Stimulated activated CD8-positive, alpha-beta memory T cell treated with anti-CD3 and anti-CD28 coated beads, Interleukin-7, amount 100 ng/mL, for 48 hours (primary cell): Measurements from ENCODE around the gene ZBTB20.
"Not testable (repeated sequence)": the region's sequence is repeated elsewhere in the genome, so short reads cannot be mapped to it uniquely, and the experiment has no call there.

ENCODE experiments used
- DNase-seq, 2 donors: peaks; one replicate each; pipeline ENCODE4 v3.0.0-alpha.2; 2020; ENCODE audit warnings: low read depth in 1 of 2; ENCODE audit errors: extremely low read depth in 1 of 2

ZBTB20 gene

DNA sequence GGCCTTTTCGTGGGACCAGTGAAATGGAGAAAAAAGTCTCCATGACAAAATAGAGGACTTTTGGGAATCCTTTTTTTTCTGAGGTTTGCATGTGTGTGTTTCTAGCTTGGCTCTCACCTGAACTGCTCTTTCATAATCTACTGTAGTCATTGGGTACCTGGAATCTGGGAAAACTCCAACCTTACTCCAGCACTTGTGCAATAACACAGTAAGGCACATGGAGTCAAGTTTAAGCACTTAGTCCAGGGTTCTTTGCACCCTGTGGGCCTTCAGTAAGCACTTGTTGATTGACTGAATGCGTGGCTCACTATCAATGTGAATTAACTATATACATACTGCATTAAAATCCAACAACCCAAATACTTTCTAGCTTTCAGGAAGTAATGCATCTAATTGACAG is 299.5 kb downstream of the ZBTB20 start:
- no peak for DNase-seq

DNA sequence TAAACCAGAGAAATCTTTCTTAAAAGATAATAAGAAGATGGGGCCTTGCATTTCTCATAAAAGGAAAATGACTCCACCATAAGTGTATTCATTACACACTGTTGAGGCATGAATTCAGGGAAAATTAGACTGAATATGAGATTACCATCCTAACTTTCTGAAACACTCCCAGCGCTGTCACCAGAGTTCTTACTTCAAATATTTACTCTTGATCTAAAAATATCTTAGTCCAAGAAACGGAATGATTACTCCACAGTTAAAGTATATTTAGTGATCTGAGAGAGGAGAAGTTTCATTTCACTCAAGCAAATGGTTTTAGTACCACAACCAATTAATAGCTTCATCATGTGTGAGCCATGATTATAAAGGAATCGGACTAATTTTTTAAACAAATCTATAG is 300.3 kb downstream of the ZBTB20 start:
- no peak for DNase-seq

DNA sequence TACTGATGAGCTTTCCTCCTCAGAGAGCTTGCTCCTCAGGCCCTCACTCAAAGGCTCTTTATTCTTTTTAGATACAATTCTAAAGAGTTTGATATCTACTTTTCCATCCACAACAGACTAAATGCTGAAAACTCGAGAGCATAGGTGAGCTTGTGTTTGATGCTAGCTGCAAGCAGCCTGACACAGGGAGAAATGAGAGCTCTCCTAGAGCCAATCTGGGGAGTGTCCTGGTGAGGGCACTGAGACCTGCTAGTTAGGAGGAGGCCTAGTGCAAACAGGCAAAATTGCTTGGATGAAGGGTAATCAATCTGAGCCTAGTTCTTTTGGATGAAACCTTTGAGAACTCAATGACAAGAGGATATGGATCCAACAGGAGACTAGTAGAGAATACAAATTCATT is 300.8 kb downstream of the ZBTB20 start:
- no peak for DNase-seq

DNA sequence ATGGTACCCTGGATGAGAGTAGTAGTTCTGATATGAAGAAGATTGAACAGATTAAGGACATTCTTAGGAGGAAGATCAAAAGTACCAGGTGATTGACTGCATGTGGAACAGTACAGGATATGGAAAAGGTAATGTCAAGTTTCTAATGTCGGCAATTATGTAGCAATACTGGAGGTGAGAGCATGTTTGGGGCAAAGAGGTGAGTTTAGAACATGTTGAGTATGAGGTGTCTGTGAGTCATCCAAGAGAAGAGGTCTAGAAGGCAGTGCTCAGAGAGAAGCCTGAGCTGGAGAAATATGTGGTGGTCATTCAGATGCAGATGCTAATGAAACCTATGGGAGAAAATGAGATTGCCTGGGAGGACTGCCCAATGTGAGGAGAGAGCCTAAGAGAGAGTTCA is 305.6 kb downstream of the ZBTB20 start:
- no peak for DNase-seq

DNA sequence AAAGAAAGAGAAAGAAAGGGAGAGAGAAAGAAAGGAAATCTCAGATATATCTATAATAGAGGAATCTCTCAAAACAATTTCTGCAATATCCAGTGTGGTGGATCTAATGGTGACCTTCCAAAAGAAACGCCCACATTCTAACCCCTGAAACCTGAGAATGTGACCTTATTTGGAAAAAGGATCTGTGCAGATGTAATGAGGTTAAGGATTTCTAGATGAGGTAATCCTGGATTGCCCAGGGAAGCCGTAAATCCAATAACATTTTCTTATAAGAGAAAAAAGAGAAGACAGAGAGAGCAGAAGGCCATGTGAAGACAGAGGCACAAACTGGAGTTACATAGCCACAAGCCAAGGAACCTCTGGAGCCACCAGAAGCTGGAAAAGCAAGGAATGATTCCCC is 307.6 kb downstream of the ZBTB20 start:
- no peak for DNase-seq

DNA sequence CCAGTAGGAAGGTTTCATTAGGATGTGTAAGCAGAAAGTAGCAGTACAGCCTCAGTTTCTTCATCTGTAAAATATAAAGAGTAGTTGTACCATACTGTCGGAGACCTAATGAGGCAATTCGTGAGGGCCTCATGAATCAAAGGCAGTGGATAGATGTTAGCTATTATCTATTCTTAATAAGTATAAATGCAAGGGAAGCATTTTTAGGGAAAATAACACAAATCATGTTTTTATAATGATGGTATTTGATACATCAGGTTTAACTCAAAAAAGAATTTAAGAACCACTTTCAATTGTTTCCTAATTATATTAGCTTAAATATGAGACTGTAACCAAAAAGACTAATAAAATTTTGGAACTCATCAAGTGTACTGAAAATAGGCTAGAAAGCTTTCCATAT is 309.1 kb downstream of the ZBTB20 start:
- no peak for DNase-seq

DNA sequence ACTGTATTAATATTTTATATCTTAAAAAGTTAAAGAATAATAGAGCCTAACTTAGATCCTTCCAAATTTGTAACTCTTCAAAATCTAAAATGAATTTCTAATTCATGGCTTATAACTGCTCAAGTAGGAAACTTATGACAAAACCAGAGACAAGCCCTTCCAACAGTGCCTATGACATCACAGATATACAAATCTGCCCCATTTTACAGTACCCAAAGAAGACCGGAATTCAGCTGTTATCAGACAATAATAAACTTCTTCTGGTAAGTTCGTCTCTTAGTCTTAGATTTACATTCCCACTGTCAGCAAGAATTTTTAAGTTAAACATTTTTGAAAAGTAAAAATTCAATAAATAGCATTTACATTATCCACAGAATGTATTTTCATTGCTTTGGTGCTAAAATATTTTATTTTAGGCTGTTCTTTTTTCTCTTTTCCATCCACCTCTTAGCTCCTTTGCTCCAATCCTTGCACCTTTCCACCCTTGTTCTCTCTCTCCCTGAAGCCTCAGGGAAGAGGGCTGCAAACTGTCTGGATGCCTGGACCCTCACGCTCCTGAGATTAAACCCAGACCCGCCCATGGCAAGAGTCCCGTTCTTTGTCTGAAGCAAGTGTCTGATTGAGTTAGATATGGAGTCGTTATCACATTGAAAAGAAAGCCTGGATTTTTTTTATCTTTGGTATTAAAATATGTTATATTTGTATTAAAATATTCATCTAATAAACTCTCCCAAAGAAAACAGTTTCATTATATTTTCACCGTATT is 312.7 kb downstream of the ZBTB20 start:
- no peak for DNase-seq

DNA sequence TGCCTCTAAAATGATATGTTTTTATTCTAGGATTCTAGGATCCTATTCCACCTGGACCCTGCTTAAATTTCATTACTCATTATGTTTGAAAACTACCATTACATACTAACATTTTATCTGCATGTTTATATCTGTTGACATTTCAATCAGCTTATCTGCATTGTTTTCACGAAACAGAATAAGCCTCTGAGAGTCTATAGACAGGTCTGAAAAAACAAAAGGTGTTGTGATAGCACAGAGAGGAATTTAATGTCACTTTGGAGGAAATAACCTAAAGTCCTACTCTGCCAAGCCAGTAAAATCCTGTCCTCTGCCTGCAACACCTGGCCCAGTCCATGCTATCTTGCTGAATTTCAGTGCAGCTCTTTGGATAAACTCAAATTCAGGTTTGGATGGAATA is 315.2 kb downstream of the ZBTB20 start:
- no peak for DNase-seq

DNA sequence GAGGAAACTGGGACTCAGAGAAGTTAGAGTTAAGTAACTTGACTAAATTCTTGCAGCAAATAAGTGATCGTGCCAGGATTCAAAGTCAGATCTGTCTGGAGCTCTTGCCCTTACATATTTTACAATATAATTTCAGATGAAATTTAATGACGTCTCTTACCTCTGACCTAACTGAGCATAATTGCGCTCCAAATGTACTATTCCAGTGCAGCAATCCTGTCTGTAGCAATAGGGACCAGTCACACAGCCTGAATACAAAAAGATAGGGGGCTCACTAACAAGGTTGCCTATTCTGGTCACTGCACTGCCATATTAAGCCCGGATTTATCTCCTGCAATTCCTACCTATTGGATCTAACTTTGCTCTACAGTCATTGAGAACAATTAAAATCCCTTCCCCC is 316.4 kb downstream of the ZBTB20 start:
- no peak for DNase-seq

DNA sequence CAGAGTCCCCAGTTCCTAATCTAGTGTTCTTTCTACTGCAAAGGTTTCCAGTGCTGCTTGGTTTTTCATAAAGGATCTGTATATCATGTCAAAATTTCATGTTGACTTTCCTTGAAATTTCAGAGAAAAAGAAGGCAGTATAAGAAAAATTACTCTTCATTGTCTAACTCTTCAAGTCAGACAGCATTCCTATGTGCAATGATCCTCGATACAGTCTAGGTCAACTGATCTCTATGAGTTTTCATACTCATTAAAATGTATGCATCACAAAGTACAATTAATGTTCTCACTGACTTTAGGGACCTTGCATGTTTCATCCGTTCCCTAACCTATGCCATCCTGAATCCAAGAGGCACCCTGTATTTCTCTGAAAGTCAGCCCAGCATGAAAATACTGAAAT is 317.3 kb downstream of the ZBTB20 start:
- DNase-seq: no peak

DNA sequence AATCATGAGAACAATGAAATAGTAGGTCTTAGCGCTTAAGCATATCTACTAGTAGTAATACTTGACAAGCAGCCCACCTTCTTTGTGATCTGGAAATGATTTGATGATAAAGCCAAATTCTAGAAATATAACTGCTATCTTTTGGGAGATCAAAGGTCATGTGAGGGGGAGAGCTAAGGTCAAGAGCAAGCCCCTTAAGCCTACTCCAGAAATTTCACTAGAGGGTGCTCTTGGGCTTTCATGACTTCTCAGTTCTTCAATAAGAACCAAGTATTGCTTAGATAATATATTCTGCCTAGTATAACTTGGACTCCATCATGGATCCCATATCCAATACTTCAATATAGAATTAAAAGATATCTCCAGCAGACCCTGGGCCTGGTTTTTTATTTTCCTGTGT is 319.6 kb downstream of the ZBTB20 start:
- DNase-seq: no peak

DNA sequence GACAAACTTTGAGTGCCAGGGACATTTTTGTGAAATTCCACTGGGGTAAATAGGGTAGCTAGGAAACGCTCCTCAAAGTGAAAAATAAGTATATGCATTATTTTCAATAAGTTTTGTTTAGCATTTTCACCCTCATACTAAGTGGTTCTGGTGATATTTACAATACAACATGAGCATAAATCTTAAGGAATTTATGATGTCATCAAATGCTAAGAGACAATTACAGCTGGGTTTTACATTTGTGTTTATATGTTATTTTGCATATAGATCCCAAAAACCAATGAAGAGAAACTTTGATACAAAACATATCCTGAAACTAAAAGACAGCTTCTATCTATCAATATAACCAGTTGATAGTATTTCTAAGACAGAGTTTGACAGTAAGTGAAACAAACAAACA is 323.1 kb downstream of the ZBTB20 start:
- no peak for DNase-seq

DNA sequence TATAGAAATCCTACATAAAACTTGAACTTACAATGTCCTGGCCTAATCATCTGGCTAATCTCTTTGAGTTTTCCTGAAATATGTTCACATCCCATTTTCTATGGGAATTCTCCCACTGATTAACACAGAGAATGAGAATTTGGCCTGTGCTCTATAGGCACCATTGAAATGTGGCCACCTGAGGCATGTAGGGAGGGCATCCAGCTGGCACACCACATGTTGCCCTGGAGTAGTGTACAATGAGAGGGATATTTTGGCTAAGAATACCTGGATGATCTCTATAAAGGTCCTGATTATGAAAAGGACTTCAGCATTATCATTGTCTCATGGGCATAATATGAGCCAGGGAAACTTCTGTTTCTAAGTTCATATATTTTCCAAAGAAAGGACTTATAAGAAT is 324.0 kb downstream of the ZBTB20 start:
- DNase-seq: no peak

DNA sequence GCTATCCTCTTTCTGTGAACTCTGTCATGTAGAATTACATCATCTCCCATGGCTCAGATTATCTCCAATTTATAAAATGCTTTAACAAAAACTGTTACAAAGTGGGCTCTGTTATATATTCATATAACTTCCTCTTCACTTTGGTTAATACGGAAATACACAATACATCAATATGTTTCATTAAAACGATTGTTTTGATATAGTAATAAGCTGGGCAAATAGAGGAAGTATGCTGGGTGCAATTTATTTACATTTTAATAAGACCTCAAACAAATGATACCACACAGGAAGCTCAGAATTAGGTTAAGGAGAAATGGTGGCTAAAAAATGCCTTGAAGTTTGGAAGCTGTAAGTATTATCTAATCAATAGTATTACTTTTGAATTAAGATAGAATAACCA is 331.0 kb downstream of the ZBTB20 start:
- DNase-seq: no peak

DNA sequence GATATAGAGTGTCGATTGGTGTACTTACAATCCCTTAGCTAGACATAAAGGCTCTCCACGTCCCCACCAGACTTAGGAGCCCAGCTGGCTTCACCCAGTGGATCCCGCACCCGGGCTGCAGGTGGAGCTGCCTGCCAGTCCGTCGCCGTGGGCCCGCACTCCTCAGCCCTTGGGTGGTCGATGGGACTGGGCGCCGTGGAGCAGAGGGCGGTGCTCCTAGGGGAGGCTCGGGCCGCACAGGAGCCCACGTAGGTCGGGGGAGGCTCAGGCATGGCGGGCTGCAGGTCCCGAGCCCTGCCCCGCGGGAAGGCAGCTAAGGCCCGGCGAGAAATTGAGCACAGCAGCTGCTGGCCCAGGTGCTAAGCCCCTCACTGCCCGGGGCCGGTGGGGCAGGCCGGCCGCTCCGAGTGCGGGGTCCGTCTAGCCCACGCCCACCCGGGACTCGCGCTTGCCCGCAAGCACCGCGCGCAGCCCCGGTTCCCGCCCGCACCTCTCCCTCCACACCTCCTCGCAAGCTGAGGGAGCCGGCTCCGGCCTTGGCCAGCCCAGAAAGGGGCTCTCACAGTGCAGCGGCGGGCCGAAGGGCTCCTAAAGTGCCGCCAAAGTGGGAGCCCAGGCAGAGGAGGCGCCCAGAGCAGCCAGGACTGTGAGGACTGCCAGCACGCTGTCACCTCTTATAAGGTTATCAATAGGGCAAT is 334.4 kb downstream of the ZBTB20 start:
- not testable (repeated sequence) for DNase-seq

DNA sequence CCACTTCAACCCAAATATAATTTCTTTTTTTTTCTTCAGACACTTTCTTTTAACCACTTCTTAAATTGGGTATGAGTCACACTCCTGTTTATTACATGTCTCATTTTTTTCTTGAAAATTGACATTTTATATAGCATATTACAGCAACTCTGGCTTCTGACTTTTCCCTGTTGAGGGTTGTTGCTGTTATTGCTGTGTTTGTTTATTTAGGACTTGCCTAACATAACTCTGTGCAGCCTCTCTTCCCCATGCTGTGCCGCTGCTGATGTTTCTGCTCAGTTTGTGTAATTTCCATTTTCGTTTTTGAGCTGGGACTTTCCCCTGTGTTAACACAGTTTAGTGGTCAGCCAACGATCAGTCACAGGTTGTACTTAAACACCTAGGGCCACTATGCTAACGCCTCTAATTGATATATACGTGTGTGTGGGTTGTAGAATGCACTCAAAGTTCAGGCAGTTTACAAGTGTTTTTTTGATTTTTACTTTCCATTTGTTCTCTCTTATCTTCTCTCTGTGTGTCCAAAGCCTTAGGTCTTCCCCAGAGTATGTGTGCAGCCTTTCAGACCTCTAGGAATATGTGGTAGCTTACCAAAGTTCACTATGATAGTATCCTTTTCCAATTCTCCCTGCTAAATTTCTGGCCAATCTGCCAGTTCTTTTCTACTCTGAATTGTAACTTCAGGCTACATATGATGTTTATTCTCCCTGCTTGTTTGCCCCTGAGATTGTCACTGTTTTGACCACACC is 337.2 kb downstream of the ZBTB20 start:
- DNase-seq: no peak

DNA sequence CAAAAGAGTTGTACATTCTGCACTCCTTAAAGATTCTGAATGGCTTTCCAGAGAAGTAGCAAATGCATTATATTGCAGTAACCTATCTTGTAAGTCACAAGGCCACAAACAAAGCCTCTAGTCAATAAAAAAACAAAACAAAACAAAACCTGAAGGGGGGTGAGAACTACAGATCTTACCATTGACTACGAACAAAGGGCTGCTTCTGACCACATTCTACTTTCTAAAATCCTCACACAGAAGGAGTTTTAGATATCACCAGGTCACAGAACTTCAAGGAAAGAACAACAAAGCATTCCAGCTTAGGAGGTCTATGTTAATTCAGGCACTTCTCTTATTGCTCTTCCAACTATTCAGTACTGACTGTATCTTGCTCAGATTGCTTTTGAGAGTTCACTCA is 343.0 kb downstream of the ZBTB20 start:
- DNase-seq: no peak

DNA sequence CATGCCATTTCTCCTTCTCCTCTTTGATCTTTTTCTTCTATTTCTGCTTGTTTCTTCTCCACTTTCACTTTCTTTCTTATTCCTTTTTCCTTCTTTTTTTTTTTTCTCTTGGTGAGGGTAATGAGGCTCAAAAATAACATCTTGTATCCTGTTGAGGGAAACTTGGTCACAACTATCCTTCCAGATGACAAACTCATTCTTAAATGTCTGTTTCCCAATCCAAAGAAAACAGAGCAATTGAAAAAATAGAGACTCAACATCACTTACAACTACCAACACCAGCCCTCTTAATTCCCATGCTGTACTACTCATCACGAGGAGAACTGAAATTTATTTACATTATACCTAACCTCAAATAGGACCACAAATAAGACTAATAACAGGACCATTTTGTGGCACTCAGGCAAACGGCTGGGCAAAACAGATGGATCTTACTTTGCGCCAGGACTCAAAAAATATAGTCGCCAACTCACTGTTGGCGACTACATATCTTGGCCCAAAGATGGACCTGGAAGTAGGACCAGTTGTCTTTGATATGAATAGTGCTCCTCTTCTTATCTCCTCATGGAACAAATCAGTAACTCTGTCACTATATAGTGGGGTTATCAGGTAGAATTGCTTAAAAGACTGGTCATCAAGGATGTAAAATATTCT is 343.9 kb downstream of the ZBTB20 start:
- DNase-seq: no peak

DNA sequence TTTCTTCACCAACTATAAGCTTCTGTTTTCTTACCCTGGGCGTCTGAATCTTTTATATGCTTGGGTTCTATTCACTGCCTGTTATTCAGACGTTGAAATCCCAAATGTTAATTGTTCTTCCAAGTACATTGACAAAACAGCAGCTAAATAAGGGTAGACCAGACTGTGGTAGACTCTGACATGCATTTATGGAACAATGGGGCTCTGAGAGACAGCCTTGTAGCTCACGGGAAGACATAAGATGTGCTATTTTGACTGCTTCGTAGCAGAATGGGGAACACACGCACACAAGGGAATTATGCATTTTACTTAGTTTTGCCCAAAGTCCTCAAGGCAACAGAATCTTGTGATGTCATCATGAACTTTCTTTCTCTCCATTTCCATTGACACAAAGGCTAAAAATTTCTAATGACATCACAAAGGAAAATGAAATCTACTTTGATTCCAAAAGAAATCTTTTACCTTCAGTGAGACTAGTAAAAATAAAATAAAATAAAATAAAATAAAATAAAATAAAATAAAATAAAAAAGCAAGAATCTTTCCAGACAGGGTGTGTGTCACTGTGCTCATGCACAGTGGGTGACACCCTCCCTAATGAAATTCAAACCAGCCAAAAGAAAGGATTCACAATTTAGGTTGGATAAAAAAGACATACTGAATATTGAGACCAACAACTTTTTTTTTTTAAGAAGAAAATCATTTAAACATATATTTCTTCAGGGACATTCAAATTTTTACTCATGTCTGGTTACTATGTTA is 346.6 kb downstream of the ZBTB20 start:
- DNase-seq: no peak

DNA sequence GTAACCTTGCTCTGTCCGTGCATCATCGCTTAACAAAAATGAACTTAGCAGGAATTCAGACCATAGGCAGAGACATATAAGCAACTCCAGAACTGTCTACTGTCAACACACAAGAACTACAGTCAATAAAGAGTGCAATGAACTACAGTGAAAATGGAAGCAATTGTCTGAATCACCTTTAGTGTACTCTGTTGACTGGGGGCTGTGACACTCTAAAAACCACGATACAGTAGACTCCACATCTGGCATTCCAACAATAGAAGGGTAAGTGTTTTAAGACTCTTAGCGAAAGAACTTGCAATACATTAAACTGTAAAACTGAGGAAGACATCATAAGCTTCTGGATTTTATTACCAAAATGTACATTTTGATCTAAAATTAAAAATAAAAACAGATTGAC is 347.3 kb downstream of the ZBTB20 start:
- DNase-seq: no peak

DNA sequence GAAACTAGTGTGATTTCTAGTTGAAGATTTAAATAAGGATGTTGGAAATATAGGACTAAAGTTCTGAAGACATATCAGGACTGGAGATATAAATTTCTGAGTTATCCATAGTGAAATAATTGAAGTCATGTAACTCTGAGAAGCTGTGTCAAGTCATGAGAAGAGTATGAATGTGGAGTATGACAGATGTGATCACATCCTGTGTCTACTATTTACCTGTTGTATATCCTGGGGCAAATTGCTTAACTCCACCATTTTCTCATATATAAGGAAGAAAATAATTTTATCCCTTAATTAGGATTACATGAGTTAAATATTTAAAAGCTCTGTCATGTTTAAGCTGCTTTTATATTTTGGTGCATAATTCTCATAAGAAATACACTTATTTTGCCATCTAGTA is 350.3 kb downstream of the ZBTB20 start:
- DNase-seq: no peak
